ENCODE data around the gene STX7.

STX7 gene

DNA sequence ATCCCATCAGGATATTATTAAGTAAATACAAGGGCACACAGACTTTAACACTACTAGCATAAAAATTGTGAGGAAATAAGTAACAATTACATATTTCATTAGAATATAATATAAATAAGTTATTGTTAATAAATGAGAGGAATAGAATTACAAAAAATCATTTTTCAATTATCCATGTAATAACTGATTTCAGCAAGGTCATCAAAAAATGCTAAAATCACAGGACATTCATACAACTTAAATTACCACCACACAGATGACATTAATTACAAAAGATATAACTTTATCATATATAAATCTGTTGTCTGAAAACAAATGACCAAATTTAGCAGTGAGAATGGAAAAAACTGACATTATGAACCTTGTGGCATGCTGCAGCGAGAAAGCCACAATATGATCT lies 37.0 kb downstream of the STX7 start:
- DNase-seq, result no peak

DNA sequence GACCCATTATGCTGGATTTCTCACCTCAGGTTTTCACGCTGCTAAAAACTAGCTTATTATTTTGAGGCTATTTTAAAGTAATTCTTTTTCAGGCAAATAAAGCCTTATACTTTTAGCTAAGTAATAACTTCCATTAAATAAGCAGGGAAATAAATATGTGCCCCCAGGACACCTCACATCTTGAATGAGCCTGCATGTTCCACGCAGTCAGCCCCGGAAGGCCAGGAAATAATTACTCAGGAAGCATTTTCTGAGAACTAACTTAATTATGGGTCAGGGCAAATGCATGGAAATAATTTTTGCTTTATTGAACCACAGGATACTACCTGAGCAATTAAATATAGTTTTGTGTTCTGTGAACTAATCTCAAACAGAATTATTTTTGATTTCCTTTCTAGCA lies 41.1 kb downstream of the STX7 start:
- DNase-seq, result no peak

DNA sequence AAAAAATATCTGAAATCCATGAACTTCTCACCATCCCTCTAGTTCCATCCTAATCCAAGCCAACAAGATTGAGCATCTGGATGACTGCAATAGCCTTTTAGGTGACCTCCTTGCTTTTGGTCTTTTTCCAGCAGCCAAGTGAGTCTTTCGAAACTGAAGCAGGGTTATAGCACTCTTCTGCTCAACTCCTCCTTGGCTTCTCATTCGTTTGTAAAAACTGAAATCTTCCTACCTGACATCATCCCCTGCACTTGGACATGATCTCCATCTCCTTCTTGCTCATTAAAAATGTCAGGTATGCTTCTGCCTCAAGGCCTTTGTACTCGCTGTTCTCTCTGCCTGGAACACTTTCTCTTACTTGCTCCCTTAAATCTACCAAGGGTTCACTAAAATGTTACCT lies 46.0 kb downstream of the STX7 start:
- no peak for DNase-seq

DNA sequence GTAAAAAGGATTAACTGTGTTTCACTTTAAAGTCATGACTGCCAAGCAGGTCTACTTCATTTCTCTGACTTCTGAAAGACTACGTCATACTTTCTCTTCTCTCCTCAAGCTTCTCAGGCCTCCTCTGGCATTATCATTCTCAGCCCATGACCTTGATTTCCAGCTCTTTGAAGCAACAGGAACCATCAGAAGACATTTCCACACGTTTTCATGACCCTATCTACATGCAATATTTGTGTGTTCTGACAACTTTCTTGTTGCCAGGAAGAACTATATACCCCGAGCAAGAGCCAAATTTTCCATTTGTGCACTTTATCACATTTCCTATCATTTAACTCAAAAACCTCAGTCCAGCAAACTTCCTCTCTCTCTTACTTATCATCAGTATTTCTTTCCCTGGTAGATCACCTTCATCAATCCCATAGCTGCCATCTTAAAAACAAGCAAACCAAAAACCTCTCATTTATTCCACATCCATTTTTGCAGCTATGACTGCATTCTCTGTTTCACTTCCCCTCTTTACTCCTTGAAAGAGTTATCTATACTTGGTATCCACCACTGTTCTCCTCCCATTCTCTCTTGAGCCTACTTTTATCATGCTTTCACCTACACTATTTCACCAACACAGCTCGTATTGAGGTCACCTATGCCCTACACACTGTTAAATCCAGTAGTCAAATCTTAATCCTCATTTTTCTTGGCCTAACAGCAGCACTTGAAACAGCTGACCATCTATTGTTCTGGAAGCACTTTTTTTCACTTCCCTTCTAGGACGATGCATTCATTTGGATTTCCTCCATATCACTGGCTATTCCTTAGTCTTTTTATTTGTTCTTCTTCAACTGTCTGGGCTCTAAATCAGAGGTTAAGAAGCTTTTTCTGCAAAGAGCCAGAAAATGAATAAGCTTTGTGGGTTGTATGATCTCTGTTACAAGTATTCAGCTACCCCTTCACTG lies 47.1 kb downstream of the STX7 start:
- no peak for DNase-seq

DNA sequence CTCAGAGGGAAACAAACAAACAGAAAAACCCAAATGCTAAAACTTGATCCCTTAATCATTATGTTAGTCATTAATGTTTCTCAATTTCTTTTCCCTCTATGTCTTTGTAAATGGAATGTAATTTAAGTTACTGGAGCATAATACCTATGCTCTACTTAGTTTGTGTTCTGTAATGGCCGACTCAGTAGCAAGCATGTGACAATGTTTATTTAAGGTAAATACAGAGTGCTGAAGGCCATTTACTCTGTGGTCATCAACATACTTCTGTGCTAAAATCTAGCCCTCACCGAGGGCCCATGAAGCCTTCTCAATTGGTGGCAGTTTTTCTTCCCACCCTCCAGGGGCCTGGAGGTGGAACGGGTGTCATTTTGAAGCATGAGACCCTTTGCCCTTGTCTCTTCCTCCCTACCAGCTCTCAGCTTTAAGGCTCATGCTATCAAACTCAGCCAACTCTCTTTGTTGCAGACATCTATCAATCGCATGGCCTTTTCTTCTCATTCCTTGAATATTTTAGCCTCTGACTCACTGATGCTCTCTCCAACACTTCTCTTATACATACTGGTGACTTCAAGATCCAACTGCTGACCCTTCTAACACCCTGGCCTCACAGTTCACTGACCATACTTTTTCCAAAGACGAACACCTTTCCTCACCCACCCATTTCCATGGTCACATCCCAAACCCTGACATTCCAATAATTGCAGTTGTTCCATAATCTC lies 48.2 kb downstream of the STX7 start:
- DNase-seq, result no peak

DNA sequence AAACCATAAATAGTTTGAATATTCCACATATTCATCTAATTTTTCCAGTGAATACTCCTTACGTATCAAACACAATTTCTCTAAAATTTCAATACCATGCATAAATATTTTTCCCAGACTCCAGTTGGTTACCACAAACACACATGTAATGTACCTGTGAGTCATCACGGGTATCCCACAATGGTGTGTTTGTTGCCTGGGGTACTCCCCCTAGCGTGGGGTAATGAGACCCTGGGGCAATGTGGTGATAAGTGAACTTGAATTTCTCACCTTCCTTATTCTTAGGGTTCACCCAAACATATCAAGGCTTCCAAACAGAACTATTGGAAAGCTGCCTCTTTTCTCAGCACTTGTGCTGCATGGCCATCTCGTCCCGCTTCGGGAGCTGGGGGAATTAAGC lies 51.0 kb downstream of the STX7 start:
- no peak for DNase-seq

DNA sequence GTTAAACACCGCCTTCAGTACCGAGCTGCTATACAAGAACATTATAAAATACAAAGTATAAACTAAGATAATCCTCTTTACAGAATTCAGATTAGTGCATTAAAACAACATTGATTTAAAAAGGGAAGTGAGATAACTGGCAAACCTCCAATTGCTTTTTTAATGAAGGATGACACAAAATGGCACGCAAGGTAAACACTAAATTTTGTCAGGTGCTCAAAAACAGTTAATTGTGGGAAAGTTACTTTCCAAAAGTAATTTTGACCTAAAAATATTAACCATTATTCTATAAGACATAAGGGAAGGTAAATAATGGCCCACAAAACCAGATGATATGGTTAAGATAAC lies 53.3 kb downstream of the STX7 start:
- DNase-seq, result no peak

DNA sequence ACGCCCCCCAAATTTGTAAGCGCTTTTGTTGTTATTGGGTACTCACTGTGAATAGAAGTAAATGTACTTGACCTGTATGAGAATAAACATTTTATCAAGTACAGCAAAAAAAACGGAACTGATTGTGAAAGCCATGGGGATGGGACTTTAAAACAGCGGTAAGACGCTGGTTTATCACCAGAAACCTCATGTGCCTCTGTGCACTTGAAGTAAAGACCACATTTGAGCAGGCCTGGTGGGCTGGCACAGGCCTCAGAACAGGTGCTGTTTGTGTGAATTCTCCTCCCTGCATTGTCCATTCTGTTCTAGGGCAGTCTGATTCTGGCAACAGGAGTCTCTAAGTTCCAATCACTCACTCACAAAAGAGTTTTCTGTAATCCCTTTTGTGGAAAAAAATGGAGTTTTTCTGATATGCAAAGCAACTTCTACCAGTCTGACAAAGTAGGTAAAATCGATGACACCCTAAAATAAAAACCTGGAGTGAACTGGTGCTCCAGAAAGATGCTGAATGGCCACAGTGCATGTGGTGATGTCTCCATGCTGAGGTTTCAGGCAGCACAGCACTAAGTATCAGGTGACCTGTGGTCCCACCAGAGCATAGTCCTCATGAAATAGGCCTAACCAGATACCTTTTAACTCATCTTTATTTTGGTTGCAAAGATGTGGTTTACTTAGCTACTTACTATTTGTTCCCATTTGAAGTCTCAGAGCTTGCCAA lies 53.9 kb downstream of the STX7 start:
- DNase-seq, result no peak

DNA sequence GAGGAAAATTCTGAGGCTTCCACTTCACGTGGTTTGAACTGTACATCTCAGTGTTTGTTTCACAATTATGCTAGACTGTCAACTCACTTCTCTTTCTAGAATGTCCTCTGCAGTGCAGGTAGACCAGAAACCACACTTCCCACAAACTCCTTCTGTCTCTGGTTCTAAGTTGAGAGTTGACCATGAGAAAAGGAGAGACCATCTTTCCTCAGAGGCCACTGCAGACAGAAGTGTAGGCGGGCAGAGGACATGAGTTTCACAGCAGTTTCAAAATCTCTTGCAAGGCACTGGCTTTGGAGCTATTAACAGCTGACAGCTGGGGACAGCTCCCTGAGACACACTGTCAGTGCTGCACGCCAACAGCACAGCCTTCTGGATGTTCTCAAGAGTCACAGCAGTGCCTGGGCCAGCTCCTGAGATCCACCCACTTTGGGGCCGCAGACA lies 56.2 kb downstream of the STX7 start:
- DNase-seq, result no peak

DNA sequence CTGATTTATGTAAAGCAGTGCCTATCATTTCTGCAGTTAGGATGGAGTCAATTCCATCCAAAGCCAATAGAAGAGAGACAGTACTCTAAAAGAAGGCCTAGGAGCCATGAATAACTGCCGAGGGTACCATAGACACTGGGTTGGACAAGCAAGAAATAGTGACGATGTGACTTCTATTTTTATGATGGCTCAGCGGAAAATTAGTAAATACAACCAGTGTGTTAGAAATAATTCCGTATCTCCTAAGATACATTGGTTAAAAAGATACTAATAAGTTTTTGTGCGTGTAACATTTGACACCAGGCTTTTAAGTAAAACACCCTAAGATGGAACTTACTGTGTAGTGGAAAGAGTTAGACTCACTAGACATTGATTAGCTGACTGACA lies 66.1 kb downstream of the STX7 start:
- DNase-seq, result no peak

DNA sequence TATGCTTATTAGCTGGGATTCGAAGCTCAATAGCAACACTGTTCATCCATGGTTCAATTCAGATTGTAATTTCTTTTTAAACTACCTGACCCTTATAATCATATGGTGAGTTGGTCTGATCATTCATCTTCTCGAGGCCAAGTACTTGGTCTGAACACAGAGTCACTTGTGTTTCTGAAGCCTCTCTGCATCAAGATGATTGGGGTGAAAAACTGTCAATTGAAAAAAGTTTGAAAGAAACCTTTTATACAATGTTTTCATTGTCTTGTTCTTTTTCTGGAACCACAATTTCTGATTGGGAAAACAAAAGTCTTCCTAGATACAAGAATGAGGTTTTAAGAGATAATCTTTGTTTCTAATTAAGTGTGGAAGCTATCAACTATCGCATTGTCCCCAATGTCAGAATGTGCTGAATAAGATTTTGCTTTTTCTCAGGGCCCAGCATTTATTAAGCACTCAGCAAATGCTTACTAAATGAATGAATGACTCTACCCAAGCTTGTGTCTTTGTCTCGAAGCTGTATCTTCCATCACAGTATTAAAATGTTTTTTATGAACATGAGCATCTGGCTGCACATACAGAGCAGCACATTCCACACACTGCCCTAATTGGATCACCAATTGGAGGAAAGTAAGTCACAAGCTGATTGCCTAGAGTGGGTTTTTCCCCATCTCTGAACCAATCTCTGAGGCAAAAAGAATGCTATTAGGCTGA lies 66.6 kb downstream of the STX7 start:
- no peak for DNase-seq

DNA sequence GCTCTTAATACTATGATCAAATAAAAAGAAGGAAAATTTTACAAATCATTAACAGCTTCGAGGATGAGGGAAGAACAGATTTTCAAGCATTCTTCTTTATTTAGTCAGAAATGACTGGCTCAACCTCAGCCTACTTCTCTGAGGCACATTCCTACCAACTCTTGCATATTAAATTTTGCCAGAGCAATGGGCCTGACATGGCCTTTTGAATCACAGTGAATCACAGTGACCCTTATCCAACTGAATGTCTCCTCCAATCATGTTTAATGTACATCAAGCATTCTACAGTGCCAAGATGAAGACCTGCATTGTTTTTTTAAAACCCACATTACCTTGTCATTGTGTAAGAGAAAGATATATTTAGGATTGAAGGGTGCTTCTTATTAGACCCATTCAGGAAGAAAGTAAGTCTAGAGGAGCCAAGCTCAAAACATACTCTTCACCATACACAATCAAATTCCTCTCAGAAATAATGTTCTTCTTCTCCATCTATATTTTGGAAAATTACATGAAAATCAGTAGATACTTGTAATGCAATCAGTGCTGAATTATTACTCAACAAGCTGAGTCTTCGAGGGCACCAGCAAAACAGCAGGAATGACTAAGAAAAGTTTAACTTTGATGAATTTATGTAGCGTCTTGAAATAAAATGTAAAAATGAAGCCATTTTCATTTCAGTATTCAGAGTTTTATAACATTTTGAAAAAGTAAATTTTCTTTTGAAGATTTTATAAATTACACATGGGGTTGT lies 67.5 kb downstream of the STX7 start:
- DNase-seq, result no peak

DNA sequence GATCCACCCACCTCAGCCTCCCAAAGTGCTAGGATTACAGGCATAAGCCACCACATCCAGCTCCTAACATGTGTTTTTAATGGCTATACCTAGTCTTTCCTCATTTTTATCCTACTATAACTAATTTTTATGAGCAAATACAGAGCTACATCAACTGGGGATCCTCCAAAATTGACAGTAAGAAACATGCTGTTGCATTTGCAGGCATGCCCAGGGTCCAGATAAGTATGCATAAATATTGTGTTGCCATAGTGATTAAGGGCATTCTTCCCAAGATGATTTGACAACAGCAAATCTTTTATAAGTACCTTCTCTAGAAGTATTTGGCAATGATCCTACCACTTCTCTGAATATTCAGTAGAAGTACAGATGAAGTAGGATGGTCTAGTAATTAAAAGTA lies 69.7 kb downstream of the STX7 start:
- no peak for DNase-seq

DNA sequence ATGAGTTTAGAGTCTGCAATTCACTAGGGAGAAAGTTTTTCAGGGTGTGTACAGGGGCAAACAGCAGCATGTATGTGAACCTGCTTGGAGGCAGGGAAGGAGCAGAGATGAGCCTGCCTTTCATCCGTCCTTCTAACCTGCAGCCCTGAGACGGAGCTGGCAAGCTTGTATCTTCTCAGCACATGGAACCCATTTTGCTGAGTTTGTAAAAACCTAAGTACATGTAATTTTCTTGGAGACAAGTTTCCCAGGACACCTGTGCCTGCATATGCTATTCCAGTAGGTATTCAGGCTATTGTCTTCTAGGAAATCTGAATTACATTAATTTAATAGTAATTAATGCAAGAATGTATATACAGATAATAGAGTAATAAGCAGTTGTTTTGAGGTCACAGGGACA lies 82.8 kb downstream of the STX7 start:
- no peak for DNase-seq

DNA sequence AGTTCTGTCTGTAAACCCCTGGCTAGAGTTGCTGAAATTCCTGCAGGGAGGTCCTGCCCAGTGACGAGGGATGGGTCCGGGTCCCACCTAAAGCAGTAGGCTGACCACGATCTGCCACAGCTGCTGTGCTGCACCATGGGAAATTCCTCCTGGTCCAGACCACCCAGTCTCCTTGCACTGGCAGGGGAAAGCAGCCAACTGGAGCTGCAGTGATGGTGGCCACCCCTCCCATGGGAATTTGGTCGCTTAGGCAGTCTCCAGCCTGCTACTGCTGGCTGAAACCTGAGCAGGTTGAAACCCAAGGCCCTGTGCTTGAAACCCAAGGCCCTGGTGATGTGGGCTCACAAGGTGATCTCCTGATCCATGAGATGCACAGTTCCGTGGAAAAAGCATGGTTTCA lies 87.7 kb downstream of the STX7 start:
- DNase-seq, result no peak

DNA sequence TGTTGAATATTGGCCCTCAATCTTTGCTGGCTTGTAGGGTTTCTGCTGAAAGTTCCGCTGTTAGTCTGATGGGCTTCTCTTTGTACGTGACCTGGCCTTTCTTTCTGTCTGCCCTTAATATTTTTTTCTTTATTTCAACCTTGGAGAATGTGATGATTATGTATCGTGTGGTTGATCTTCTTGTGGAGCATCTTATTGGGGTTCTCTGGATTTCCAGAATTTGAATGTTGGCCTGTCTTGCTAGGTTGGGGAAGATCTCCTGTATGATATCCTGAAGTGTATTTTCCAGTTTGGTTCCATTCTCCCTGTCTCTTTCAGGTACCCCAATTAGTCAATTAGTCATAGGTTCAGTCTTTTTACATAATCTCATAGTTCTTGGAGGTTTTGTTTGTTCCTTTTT lies 89.1 kb downstream of the STX7 start:
- no peak for DNase-seq

DNA sequence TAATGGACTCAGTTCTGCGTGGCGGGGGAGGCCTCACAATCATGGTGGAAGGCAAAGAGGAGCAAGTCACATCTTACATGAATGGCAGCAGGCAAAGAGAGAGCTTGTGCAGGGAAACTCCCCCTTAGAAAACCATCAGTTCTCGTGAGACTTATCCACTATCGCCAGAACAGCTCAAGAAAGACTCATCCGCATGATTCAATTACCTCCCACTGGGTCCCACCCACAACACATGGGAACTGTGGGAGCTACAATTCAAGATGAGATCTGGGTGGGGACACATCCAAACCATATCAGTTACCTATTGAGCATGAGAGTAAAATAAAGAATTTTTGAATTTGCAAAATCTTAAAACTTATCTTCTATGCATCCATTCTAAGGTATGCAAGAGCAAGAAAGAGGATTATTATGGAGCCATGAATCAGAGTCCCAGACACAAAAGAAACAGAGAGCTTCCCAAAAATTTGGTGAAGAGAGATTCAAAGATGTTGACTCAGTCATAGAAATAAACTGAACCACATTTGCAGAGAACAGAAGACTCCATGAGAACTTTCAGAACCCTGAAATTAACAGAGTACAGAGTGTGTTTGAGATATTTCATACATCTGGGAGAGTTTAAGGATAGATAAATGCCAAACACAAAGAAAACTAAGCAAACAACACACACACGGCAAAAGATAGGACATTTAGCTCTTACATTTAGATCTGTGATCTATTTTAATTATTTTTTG lies 94.5 kb downstream of the STX7 start:
- DNase-seq, result no peak

DNA sequence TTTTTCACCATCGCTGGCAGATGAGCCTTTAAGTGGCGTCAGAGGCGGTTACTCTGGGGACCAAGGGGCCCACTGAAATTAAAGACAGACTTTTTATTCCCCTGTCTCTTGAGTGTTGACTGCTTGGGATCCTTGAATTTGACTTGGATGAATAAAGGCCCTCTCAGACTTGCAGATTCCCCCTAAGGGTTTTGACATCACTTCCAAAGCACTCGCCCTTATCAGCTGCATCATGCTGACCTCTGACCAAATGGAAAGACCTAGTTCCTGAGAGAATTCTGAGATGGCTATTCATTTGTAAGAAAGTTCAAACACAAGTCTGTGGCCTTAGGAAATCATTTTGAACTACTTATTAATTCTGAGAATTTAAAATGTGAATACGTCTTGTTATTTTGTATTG lies 98.2 kb downstream of the STX7 start:
- no peak for DNase-seq

DNA sequence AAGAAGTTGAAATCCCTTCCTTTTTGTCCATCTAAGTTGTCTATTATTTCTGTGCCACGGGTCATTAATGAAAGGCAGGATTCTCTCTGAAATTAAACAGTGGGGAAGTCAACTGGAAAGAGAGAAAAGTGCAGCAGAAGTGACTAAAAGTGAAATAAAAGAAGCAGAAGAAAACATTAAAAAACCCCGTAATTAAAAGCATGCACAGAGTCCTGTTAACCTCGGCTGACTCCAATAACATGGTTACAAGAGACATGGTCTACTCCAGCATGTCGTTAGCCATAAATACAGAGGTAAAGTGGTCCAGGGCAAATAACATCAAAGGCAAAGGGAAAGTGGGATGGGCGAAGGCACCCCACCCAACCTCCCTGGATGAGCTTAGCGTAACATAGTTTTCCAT lies 98.6 kb downstream of the STX7 start:
- no peak for DNase-seq

DNA sequence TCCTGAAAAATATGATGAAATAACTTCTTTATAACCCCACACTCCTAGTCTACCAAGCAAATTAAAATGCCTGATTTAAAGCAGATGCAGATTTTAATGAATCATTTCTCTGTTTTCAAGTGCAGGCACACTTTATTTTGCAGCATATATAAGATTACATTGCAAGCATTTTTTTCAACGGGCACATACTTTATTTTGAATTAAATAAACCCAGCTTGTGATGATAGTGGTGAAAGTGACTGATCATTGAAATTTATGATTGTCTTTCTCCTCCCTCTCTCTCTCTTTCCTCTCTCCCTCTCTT lies 99.5 kb downstream of the STX7 start:
- no peak for DNase-seq

DNA sequence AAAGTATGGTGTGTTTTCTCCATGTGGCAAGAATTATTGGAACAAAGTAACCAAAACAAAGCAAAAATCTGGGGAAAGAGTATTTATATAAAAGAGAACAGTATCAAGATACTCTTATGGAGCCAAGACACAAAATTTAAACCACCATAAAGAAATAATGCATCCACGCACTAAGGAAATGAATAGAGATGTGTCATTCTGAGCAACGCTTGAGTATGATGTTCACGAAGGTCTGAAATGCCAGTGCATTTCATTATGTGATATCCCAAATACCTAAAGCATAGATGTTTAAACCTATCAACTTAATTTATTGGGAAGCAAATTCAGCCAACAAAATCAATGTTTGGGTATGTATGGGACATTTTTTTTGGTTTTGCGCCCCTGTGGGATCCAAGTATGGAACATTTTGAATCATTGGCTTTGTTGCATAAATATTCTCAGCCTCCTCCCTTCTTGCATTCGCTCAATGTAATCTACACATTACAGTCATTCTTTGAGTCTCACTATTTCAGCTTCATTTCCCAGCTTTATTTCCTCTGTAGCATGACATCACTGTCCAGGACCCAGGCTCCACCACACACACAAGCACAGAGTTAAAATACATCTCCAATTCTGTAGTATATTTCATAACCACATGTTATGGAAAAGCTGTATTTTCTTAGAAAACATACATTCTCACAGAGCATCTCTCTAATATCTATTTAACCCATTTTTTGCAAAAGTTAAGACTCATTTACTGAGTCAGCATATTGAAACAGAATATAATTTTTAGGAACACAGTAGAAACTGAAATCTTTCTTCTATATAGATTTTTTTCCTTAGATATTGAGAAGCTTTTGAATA lies 100.0 kb downstream of the STX7 start:
- DNase-seq, result no peak
